DMS53 (cell line): ENCODE results near the gene HMOX2.

ENCODE experiments used
- DNase-seq: peaks from one replicate; lab custom pipeline; 2025; lab: John Stamatoyannopoulos, UW

The HMOX2 gene

GRCh38 chr16:4475880-4476788 is at the start of gene HMOX2:
TSS of gene HMOX2 (plus strand) at chr16:4476398. CDS start at chr16:4505525, 29,127 bp downstream.
- DNase-seq, result peak; percentile 97

- no peak for DNase-seq
Observed at GRCh38 chr16:4426722-4427372, 49.4 kb upstream of the HMOX2 start.

- no peak for DNase-seq
Observed at GRCh38 chr16:4428500-4428899, 47.7 kb upstream of the HMOX2 start.

GRCh38 chr16:4431023-4431422 is 45.2 kb upstream of the HMOX2 start:
- no peak for DNase-seq

GRCh38 chr16:4433228-4433627 is 43.0 kb upstream of the HMOX2 start:
- no peak for DNase-seq

GRCh38 chr16:4433914-4434787 is 42.0 kb upstream of the HMOX2 start:
- DNase-seq, result no peak

- DNase-seq, result no peak
Observed at GRCh38 chr16:4435337-4436067, 40.7 kb upstream of the HMOX2 start.

- no peak for DNase-seq
Observed at GRCh38 chr16:4437366-4437765, 38.8 kb upstream of the HMOX2 start.

GRCh38 chr16:4442371-4442770 is 33.8 kb upstream of the HMOX2 start:
- no peak for DNase-seq

GRCh38 chr16:4443271-4443670 is 32.9 kb upstream of the HMOX2 start:
- DNase-seq, result no peak

GRCh38 chr16:4443986-4444385 is 32.2 kb upstream of the HMOX2 start:
- DNase-seq, result no peak

GRCh38 chr16:4450430-4450829 is 25.8 kb upstream of the HMOX2 start:
- no peak for DNase-seq

- DNase-seq, result no peak
Observed at GRCh38 chr16:4450931-4451519, 25.2 kb upstream of the HMOX2 start.

- DNase-seq, result peak; percentile 23
Observed at GRCh38 chr16:4452674-4453073, 23.5 kb upstream of the HMOX2 start.

- no peak for DNase-seq
Observed at GRCh38 chr16:4454623-4455022, 21.6 kb upstream of the HMOX2 start.

- DNase-seq, result no peak
Observed at GRCh38 chr16:4455081-4455480, 21.1 kb upstream of the HMOX2 start.

- DNase-seq, result no peak
Observed at GRCh38 chr16:4455951-4456350, 20.2 kb upstream of the HMOX2 start.

- no peak for DNase-seq
Observed at GRCh38 chr16:4460936-4461249, 15.3 kb upstream of the HMOX2 start.

GRCh38 chr16:4461250-4462085 is 14.7 kb upstream of the HMOX2 start:
- peak; percentile 33 for DNase-seq

- DNase-seq, result no peak
Observed at GRCh38 chr16:4463522-4464163, 12.6 kb upstream of the HMOX2 start.
